Measurements from ENCODE around the gene EFNA5. TPM values are rescaled to one million over a fixed set of nuclear protein-coding genes. Genes with fewer than 3 reads are reported as not detected.

Gene EFNA5
- total and polyA plus RNA-seq, 2 of the 8 experiments (the other 6 are each of a cell fraction or from before 2014, with no cell fraction given) = 9.6 to 21.8 TPM

DNA sequence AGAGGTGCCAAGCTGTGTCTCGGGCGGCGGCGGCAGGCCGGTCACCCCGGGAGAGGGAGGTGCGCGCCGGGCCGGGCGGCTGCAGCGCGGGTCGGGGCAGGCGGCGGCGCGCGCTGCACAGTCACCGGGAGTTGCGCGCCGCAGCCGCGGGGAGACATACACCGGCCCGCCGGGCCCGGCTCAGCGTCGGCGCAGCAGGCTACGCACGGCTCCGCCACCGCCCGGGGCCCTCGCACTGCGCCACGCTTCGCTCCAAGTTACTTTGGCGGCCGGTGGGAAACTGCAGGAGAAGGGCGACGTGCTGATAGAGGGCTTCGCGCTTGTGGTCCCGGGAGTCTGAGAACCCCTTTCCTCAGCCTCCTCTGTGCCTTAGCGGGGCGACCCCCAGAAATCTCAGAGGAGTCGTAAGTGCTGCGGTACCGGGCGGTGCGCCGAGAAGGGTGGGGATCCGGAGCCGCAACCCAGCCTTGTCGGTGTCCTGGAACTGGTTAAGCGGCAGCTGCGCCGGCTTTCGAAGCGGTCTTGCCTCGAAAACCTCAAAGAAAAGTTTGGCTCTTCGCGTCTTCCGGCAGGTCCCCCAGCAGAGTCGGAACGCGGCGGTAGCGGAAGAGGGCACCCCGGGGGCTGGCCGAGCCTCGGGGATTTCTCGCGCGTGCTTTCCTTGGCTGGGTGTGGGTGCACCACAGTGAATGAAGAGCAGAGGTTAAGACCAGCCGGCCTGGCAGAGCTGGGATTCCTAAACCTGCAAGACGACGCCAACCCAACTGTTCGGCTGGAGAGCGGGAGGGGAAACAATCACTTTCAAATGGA is at the start of gene EFNA5 (continued):
- TF ChIP-seq RAD21 (IDR thresholded peaks at IDR 0.05 in 1 of 2, conservative IDR thresholded peaks at IDR 0.05 in 1 of 2; ENCODE audit: low read depth in 2 of 2, low read length in 2 of 2) = peak in 1 of 2 experiments; percentile 8; a peak in 1 of 4 replicates
- no peak for TF ChIP-seq CHD7 (IDR thresholded peaks at IDR 0.05; ENCODE audit: insufficient replicate concordance, low read length)
- TF ChIP-seq NANOG (IDR thresholded peaks at IDR 0.05; ENCODE audit: insufficient read depth, low read depth, low read length, poor library complexity, severe bottlenecking) = no peak
- TF ChIP-seq POLR2A (IDR thresholded peaks at IDR 0.05; ENCODE audit: control extremely low read depth in 1 of 2, low read depth in 2 of 2, low read length in 2 of 2) = no peak
- no peak for TF ChIP-seq TCF12 (IDR thresholded peaks at IDR 0.05; ENCODE audit: low read depth, low read length)
- no peak for TF ChIP-seq ZNF274 (IDR thresholded peaks at IDR 0.05; ENCODE audit: borderline replicate concordance, extremely low read depth, low read length)

All from H1 (cell line).